Transverse colon (tissue), 3 donors: ENCODE results near the gene LNX1.

Experiments used
- CTCF ChIP-seq, 5 experiments: fragments of 200-600 bp in 3 of 5; fragments of 450-650 bp in 2 of 5; sonication (generic) in 3 of 5; IDR thresholded peaks; 1 replicate in 2 of 5; 2 replicates in 3 of 5; pipeline ENCODE4 v1.5.1; 2016 to 2017; ENCODE audit warnings: antibody characterized with exemption in 5 of 5, inconsistent platforms in 3 of 5, mild to moderate bottlenecking in 2 of 5, moderate library complexity in 1 of 5
- EP300 ChIP-seq: sonication (generic); formaldehyde crosslinking; IDR thresholded peaks from one replicate; pipeline ENCODE4 v1.6.1; 2017; ENCODE audit warnings: antibody characterized with exemption, low read depth
- POLR2A ChIP-seq: fragments of 450-650 bp; IDR thresholded peaks from one replicate; pipeline ENCODE4 v1.6.1; 2016; ENCODE audit warnings: antibody characterized with exemption, mild to moderate bottlenecking, moderate library complexity

- TF ChIP-seq CTCF (IDR thresholded peaks at IDR 0.05) (no peak), POLR2A (no peak), EP300 (no peak)
Observed at GRCh38 chr4:53456178-53456577, 135.1 kb downstream of the LNX1 start.
